ENCODE data around the gene STT3A.
"Not testable (repeated sequence)": the region's sequence is repeated elsewhere in the genome, so short reads cannot be mapped to it uniquely, and the experiment has no call there.

The STT3A gene

GRCh38 chr11:125592305-125593113, at the start of gene STT3A:
TSS of gene STT3A (plus strand) at chr11:125592852. CDS start at chr11:125595916, 3,064 bp downstream.
- DNase-seq (ENCODE audit: low spot score), result peak; percentile 98

- no peak for DNase-seq (ENCODE audit: low spot score)
These were observed 41.9 kb upstream of the STT3A start for GRCh38 chr11:125550780-125551179.

GRCh38 chr11:125551835-125552342, 40.8 kb upstream of the STT3A start:
- DNase-seq (ENCODE audit: low spot score), result no peak

- no peak for DNase-seq (ENCODE audit: low spot score)
These were observed 39.7 kb upstream of the STT3A start for GRCh38 chr11:125552927-125553326.

GRCh38 chr11:125553357-125553756, 39.3 kb upstream of the STT3A start:
- no peak for DNase-seq (ENCODE audit: low spot score)

- DNase-seq (ENCODE audit: low spot score), result no peak
These were observed 38.6 kb upstream of the STT3A start for GRCh38 chr11:125554038-125554437.

GRCh38 chr11:125559888-125560287, 32.8 kb upstream of the STT3A start:
- no peak for DNase-seq (ENCODE audit: low spot score)

GRCh38 chr11:125561924-125562323, 30.7 kb upstream of the STT3A start:
- DNase-seq (ENCODE audit: low spot score), result no peak

- no peak for DNase-seq (ENCODE audit: low spot score)
These were observed 30.2 kb upstream of the STT3A start for GRCh38 chr11:125562430-125562829.

- no peak for DNase-seq (ENCODE audit: low spot score)
These were observed 28.3 kb upstream of the STT3A start for GRCh38 chr11:125564357-125564756.

GRCh38 chr11:125566235-125566634, 26.4 kb upstream of the STT3A start:
- DNase-seq (ENCODE audit: low spot score), result no peak

GRCh38 chr11:125568970-125569914, 23.4 kb upstream of the STT3A start, which contains the start of gene EI24:
TSS of gene EI24 (plus strand) at chr11:125569477. CDS start at chr11:125572528, 3,051 bp downstream.
- DNase-seq (ENCODE audit: low spot score), result peak; percentile 97

- no peak for DNase-seq (ENCODE audit: low spot score)
These were observed 22.6 kb upstream of the STT3A start for GRCh38 chr11:125569915-125570621.

- no peak for DNase-seq (ENCODE audit: low spot score)
These were observed 21.7 kb upstream of the STT3A start for GRCh38 chr11:125570952-125571351.

GRCh38 chr11:125572916-125573315, 19.7 kb upstream of the STT3A start:
- no peak for DNase-seq (ENCODE audit: low spot score)

GRCh38 chr11:125577181-125577580, 15.5 kb upstream of the STT3A start:
- not testable (repeated sequence) for DNase-seq (ENCODE audit: low spot score)

GRCh38 chr11:125578783-125579182, 13.9 kb upstream of the STT3A start:
- no peak for DNase-seq (ENCODE audit: low spot score)

- no peak for DNase-seq (ENCODE audit: low spot score)
These were observed 12.8 kb upstream of the STT3A start for GRCh38 chr11:125579811-125580210.

GRCh38 chr11:125583496-125583895, 9.2 kb upstream of the STT3A start:
- no peak for DNase-seq (ENCODE audit: low spot score)

- DNase-seq (ENCODE audit: low spot score), result no peak
These were observed 7.2 kb upstream of the STT3A start for GRCh38 chr11:125585487-125585886.

GRCh38 chr11:125586623-125587022, 6.0 kb upstream of the STT3A start:
- DNase-seq (ENCODE audit: low spot score), result no peak

- DNase-seq (ENCODE audit: low spot score), result no peak
These were observed 5.2 kb upstream of the STT3A start for GRCh38 chr11:125587480-125587879.
